Esophagus mucosa (tissue), 1 donor: ENCODE measurements around the gene SLC30A4. TPM values are rescaled to one million over a fixed set of nuclear protein-coding genes. Genes with fewer than 3 reads are reported as not detected.
A peak's percentile ranks its signal among the peaks of the same experiment; 100 is the strongest.

Experiments used
- ATAC-seq: fragments of 200-7000 bp; cut with Tn5 transposase; one replicate; pipeline ENCODE4 v1.9.1; 2020
- total RNA-seq: library from RNA; stranded (reverse); gene quantifications from one replicate; pipeline ENCODE4 v1.2.4, GENCODE V29; 2023
- donor health status: DM: yes; HTN: yes; CAD: no.

Gene SLC30A4
- total RNA-seq, 1 donor from 2014 or later: 7.4 TPM

DNA sequence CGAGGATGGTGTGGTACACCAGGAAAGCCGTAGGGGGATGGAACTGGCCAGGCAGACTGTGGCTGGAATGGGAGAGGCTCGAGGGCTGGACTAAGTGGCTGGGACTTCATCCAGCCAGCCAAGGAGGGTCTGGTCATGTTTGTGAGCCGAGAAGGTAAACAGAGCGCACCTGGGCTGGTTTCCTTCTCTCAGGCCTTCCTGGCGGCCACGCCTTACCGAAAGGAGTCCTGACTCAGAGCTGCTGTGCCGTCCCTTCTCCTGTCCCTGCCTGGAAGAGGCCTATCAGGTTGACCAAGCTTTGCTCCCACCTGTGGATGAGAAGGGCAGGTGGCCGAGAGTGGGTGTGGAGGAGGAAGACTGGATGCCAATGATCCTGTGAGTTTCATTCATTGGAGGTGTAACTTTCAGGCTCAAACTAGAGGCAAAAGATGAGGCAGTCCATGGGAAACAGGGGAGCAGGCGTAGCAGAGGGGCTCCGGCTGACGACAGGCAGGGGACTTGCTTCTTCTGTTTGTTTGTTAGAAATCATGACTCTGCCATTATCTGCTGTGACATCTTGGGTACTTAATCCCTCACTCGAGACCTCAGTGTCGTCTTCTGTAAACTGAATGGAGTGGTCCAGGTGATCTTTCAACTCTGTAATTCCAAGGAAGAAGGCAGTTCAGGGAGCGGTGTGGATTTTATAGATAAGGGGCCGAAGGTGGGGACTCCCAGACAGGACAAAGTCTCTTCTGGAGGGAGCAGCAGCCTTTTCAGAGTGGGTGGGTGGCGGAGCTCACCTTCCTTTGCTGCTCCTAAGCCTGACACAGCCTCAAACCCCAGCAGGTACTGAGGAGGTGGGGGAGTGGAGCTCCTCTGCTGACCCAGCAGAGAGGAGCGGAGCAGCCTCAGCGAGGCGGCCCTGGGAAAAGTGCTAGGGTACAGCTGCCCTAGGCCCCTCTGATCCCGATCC lies 72.4 kb downstream of the SLC30A4 start:
- peak; percentile 87 for ATAC-seq

DNA sequence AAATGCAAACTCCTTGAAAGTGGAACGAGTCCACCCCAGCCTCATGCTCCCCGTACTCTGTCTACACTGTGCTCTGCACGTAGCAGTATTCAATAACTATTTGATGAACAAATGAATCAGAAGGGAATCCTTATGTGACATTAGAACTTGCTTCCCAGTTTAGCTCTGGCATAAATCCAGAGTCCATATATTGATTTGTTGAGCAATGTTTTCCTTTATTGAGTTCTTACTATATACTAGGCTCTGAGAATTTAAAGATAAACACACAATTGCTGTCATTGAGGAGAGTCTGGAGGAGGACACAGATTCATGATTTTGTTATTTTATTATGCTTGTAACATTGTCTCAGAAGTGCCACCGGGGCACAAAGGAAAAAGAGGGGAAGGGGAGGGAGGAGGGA lies 73.2 kb downstream of the SLC30A4 start:
- ATAC-seq: no peak

DNA sequence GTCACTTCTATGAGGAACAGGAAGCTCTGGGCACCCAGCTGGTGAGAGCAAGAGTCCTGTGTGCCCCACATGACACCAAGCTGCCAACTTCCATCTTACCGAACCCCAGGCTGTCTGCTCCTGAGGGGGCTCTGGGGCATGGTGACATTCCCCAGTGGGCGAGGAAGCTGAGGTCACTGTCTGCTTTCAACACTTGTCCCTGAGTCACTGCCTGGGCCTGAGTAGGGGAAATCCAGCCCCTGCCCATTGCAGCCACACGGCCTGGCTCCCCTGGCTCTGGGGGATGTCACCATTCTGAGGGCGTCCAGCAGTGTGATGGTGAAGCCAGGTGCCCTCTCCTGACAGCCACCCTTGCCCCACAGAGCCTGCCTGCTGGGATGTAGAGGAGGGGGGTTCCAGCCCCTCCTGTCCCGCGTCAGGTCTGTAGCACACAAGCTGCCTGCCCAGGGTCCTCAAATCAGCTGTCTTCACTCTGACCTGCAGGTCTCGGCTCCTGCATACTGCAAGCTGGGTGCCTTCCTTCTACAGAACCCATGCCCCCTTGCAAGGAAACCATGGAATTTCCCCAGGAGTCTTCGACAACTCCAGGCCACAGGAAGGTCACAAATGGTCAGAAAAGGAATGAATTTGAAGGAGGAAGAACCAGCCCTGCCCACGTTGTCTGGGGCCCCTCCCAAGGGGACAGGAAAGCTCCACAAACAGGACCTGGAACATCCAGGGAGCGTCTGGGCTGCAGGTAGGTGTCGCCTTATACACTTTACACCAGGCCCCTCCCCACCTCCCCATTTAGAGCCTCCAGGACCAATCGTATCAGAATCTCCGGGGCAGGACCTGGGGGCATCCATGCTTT lies 74.3 kb downstream of the SLC30A4 start:
- ATAC-seq: no peak

DNA sequence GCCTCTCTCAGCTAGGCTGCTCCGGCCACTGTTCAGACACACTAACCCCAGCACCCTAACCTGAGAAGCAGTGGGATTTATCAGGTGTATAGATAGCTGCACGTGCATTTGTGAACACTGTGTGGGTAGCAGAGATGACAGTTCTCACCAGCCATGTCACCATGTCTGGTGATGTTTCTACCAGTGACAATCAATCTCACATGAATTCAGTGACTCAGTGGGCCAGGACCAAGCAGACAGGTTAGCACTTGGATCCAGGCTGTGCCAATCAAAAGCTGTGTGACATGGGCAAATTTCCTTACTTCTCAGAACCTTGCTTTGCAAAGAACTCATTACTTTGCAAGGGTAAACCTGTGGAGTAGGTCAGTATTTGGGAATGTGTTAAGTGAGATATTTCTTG lies 78.9 kb downstream of the SLC30A4 start:
- ATAC-seq: peak; percentile 40

DNA sequence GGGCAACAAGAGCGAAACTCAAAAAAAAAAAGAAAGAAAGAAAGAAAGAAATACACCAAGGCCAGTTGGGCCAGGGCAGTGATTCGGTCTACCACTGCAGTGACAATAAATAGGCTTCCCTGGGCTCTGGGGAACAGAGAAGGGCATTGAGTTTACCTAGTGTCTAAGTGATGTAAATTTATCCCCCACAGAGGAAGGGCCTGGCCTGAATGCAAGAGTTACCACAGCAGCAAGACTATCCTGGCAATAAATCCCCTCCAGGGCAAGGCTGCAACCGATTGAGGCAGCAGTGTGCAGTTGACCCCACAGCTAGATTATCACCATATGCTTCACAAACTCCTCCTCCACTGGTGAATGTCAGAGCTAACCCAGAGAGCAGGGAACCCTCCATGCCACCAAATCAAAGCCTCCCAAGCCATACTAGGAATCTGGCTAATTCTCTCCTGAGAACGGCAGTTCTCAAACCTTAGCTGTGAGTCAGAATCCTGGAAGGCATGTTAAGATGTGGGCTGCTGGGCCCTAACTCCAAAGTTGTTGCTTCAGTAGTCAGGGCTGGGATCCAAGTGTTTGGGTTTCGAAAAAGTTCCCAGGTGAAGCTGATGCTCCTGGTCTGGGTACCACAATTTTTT lies 79.9 kb downstream of the SLC30A4 start:
- ATAC-seq: no peak

DNA sequence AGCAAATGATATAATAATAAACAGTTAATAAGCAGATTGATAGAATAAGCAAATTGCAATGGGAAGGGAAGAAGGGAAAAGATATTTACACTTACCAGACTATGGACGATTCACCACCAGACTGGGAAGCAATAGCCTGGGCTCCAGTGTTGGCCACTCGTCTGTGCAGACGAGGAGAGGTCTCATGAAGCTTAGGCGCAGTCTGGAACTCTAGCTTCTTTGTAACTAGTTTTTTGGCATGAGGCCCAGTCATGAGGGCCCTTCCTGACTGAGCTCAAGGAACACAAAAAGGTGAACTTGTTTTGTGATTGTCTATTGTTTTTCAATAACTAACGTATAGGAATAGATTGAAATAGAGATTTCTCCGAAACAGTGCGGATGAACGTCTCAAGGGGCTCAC lies 80.9 kb downstream of the SLC30A4 start:
- no peak for ATAC-seq

DNA sequence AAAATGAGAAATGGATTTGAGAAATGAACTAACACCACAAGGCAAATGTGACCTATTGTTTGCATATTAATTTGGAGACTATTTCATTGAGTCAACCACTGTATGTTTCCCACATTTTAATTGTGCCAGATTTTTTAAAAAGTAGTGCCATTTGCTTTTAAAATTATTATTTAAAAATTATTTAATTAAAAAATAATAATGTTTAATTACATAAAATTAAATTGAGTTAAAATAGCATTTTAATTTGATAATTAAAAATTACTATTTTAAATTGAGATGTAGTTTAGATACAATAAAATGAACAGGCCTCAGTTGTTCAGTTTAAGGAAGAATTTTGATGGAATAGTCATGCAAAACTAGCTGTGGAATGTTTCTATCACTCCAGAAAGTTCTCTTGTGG lies 81.5 kb downstream of the SLC30A4 start:
- no peak for ATAC-seq

DNA sequence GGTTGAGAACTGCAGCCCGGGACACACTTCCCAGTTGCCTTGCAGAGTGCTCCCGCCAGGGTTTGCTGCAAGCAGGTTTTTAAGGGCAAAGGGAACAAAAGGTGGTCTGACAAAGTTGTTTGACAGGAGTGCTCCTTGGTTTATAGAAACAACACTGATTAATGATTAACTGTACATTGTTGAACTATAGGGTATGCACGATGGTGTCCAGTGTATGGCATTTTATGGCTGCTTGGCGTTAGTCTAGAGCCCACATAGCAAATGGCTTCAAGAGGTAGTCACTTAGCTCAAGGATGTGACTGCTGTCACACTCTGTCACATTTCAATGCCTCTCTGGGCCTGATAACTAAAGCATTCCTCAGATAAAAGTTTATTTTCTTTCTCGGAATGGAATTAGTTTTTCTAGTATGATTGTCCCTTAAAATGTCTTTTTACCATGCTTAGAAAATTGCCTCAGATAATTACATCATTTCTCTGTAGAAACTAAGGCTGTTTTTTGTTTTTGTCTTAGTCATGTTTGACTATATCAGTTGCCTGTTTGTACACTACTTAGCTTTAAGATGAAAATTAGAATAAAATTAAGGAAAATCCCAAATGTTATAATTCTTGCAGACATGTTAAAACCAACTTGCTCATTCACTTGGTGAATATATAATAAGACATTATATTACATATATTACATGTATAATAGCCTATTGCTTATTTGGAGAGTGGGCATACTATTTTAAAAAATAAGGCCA lies 82.9 kb downstream of the SLC30A4 start:
- ATAC-seq: no peak

DNA sequence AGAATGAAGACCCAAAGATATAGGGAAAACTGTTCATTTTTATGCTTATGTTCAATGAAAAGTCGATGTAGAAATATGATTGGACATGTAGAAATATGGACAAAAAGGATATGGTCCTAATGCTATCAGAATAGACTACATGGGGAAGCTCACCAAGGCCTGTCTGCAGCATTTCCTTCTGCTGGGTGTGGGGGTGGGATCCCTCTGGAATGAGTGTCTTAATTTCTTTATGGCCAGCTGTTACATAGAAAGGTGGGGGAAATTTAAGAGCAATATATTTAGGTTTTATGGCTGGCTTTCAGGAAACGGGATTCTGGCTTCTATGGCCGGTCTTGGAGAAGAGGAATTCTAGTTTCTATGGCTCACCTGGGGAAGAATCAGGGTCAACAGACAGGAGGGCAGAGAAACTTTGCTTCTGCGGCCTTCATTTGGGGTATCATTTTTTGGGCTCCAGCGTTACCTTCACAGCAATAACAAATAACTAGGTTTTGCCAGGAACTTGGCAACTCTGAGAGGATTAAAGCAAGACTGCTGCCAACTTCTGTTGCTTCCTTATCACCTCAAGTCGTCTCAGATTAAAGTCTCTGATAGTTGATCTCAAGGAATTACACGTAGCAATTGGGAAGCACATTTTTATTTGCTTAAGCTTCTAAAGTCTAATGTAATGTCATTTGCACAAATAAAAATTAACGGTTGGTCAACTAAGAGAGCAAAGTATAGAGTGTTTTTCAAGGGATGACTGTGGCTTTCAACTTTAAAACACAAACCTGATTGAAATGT lies 87.2 kb downstream of the SLC30A4 start:
- no peak for ATAC-seq

DNA sequence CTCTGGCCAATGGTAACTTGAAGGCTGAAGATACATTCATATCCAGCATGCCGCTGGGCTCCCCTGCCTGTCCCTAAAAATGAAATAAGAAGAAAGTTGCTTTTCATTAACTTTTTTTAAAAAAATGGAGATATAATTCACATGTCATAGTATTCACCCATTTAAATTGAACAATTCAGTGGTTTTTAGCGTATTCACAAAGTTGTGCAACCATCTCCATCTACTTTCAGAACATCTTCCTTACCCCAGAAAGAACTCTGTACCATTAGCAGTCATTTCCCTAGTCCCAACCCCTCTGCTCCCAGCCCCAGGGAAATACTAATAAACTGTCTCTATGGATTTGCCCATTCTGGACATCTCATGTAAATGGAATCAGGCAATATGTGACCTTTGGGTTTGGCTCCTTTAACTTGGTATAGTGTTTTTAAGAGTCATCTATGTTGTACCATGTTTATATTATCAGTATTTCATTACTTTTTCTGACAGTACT lies 88.4 kb downstream of the SLC30A4 start:
- ATAC-seq: no peak

DNA sequence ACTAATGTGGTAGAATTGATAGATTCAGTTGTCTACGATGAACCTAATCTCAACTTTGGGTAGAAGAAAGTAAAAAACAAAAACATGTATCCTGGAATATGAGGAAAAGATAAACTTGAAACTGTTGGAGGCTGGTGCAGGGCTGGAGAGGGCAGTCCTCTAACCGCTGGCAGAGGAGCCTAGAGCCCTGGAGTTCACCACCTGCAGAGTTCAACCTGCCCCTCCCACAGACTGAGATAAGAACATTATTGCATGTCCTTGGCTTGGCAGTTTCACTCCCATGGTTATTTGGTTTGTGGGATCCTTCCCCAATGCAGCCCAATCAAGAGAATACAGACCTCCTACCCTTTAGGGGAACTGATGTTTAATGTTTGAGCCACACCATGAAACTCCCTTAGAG lies 91.0 kb downstream of the SLC30A4 start:
- no peak for ATAC-seq

DNA sequence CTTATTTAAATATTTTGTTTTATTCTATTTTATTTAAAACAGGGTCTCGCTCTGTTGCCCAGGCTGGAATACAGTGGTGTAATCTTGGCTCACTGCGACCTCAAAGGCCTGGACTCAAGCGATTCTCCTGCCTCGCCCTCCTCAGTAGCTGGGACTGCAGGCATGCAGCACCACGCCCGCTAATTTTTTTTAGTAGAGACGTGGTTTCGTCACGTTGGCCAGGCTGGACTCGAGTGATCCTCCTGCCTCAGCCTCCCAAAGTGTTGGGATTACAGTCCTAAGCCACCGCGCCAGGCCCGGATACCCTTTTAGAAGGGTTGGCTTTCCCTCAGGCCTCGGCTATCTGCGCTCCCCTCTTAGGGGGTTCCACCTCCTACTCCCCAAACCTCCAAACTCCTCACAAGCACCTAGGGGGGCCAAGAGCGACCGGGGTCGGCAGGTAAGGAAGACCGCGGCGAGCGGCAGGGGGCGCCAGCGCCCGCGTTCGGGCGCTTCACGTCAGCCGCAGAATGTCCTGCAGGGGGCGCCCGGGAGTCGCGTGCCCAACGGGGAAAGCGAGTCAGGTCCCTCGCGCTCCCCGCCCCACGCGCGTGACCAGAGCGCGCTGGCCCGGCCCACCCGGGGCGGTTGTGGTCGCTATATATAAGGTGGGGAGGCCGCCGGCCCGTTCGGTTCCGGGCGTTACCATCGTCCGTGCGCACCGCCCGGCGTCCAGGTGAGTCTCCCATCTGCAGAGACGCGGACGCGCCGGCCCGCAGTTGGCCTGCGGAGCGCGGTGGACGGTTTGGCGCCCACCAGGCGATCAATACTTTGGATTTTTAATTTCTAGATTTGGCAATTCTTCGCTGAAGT lies 92.4 kb downstream of the SLC30A4 start:
- ATAC-seq: peak; percentile 85

Other genes with a start within 250 kb of the SLC30A4 start
- gene GATM, start 144.2 kb downstream of the SLC30A4 start, total RNA-seq: 11.3 TPM
- 18.1 TPM for gene BLOC1S6, start 64.6 kb upstream of the SLC30A4 start, total RNA-seq
- 125 TPM for gene SQOR, start 112.3 kb upstream of the SLC30A4 start, total RNA-seq